SK-N-MC (cell line): ENCODE measurements around the gene DNAH10.

Experiments used
- EZH2 ChIP-seq: fragments of 200-600 bp; sonication (generic); IDR thresholded peaks from one replicate; pipeline ENCODE4 v1.6.1; 2017; ENCODE audit warnings: antibody characterized with exemption
- FOXP2 ChIP-seq: optimal IDR thresholded peaks from 2 replicates; pipeline ENCODE3; 2011; ENCODE audit warnings: mild to moderate bottlenecking, moderate library complexity; ENCODE audit not compliant: insufficient read depth; ENCODE audit errors: extremely low read length, control extremely low read depth
- POLR2AphosphoS5 ChIP-seq: IDR thresholded peaks from 2 replicates; pipeline ENCODE4 v1.6.1; 2012; ENCODE audit warnings: mild to moderate bottlenecking, low read depth, low read length, borderline replicate concordance

GRCh38 chr12:123752046-123752445, 10.1 kb upstream of the DNAH10 start:
- TF ChIP-seq POLR2AphosphoS5 (no peak), EZH2 (no peak), FOXP2 (no peak)
